GM04504 (cell line): ENCODE results near the gene IL36A.

Experiments
- DNase-seq: peaks from one replicate; pipeline ENCODE4 v3.0.0-alpha.2; 2012; ENCODE audit warnings: low read depth

The IL36A gene

DNA sequence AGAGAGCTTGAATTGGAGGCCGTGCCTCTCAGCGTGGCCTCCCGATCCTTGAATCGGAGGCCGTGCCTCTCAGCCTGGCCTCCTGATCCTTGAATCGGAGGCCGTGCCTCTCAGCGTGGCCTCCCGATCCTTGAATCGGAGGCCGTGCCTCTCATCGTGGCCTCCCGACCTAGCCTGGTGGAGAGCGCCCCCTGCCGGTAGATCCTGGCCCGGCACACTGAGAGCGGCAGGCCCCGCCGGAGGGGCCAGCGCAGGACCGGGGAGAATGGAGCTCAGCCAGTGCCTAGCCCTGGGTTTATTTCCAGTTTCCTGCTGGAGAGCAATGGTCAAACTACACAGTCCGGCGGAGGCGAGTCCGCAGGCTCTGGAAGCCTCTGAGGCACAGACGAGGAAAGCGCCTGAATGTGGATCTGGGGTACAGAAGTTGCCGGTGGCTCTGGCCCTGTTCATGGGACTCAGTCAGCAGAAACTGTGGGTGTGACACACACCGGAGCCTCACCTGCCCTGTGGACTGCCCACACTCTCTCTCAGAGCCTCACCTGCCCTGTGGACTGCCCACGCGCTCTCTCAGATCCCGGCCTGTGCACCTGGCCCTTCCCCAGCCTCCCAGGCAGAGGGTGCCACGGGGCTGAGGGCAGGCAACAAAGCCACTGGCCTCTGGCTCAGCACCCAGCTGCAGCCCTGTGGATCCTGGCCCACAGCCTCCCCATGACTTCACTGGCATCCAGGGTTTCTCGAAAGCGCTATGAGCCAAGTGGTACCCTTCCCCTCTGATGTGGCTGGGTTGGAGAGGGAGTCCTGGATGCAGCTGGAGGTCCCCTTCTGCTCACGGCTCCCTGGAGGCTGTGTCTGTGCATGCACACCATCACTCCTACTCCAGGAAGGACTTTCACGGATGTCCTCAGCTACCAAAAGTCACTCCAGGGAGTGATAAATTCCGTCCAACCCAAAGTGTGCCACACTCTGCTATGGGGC is 45.9 kb downstream of the IL36A start:
- DNase-seq, result no peak

- DNase-seq, result no peak
Observed at GRCh38 chr2:113052396-113052917, 47.2 kb downstream of the IL36A start, which contains the start of gene IL36B. IL36B (minus strand) TSS chr2:113052867.

- DNase-seq, result no peak
Observed at GRCh38 chr2:113053666-113054065, 48.4 kb downstream of the IL36A start.

DNA sequence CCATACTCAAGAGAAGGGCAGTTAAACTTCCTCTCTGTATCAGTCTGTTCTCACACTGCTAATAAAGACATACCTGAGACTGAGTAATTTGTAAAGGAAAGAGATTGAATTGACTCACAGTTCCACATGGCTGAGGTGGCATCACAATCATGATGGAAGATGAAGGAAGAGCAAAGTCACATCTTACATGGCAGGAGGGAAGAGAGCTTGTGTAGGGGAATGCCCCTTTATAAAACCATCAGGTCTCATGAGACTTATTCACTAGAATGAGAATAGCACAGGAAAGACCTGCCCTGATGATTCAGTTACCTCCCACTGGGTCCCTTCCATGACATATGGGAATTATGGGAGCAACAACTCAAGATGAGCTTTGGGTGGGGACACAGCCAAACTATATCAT is 48.8 kb downstream of the IL36A start:
- no peak for DNase-seq

DNA sequence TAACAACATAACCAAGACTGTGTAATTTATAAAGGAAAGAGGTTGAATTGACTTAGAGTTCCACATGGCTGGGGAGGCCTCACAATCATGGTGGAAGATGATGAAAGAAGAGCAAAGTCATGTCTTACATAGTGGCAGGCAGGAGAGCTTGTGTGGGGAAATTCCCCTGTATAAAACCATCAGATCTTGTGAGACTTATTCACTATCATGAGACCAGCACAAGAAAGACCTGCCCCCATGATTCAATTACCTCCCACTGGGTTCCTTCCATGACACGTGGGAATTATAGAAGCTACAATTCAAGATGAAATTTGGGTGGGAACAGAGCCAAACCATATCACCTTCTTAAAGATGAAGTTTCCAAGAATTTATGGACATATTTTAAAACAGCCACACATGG is 51.3 kb downstream of the IL36A start:
- no peak for DNase-seq

- DNase-seq, result no peak
Observed at GRCh38 chr2:113057117-113057516, 51.9 kb downstream of the IL36A start.
